Endodermal cell (in vitro differentiated cells): Measurements from ENCODE around the gene BLTP2. TPM values are rescaled to one million over a fixed set of nuclear protein-coding genes. Genes with fewer than 3 reads are reported as not detected.

Experiments
- DNase-seq: peaks from one replicate; pipeline ENCODE4 v3.0.0-alpha.2; 2017
- H3K27ac ChIP-seq: 2 replicates; pipeline ENCODE4 v1.5.1; 2013; ENCODE audit warnings: mild to moderate bottlenecking, low read depth, low read length, moderate library complexity
- H3K27me3 ChIP-seq: 2 replicates; pipeline ENCODE4 v1.6.1; 2013; ENCODE audit warnings: mild to moderate bottlenecking, low read length, moderate library complexity; ENCODE audit not compliant: insufficient read depth, control insufficient read depth, poor library complexity, severe bottlenecking
- H3K36me3 ChIP-seq: 2 replicates; pipeline ENCODE4 v1.7.0; 2013; ENCODE audit warnings: mild to moderate bottlenecking, low read length, moderate library complexity; ENCODE audit not compliant: control insufficient read depth, insufficient read depth
- H3K4me1 ChIP-seq: one replicate; pipeline ENCODE4 v1.7.0; 2013; ENCODE audit warnings: low read length; ENCODE audit not compliant: control insufficient read depth, insufficient read depth
- H3K4me3 ChIP-seq: 2 replicates; pipeline ENCODE4 v1.5.1; 2013; ENCODE audit warnings: mild to moderate bottlenecking, low read length, moderate library complexity
- H3K9ac ChIP-seq: 2 replicates; pipeline ENCODE4 v1.6.1; 2013; ENCODE audit warnings: mild to moderate bottlenecking, low read length, moderate library complexity; ENCODE audit not compliant: poor library complexity, severe bottlenecking; ENCODE audit errors: extremely low read depth
- H3K9me3 ChIP-seq: 2 replicates; pipeline ENCODE4 v1.6.1; 2013; ENCODE audit warnings: mild to moderate bottlenecking, low read length, moderate library complexity; ENCODE audit not compliant: control insufficient read depth
- H3K27ac Mint-ChIP-seq: 2 replicates; pipeline ENCODE4 v1.8.0; 2020; ENCODE audit warnings: mixed read lengths
- H3K27me3 Mint-ChIP-seq: 2 replicates; pipeline ENCODE4 v1.8.0; 2021; ENCODE audit warnings: mild to moderate bottlenecking, mixed read lengths; ENCODE audit not compliant: insufficient read depth
- H3K36me3 Mint-ChIP-seq: 2 replicates; pipeline ENCODE4 v1.8.0; 2020; ENCODE audit warnings: low read depth, mixed read lengths
- H3K4me1 Mint-ChIP-seq: 2 replicates; pipeline ENCODE4 v1.8.0; 2020; ENCODE audit warnings: mixed read lengths
- H3K4me3 Mint-ChIP-seq: 2 replicates; pipeline ENCODE4 v1.8.0; 2020; ENCODE audit warnings: mild to moderate bottlenecking, moderate library complexity, mixed read lengths
- H3K9me3 Mint-ChIP-seq: 2 replicates; pipeline ENCODE4 v1.8.0; 2020; ENCODE audit warnings: mild to moderate bottlenecking, mixed read lengths
- CTCF ChIP-seq: fragments of 200-600 bp; sonication (generic); conservative IDR thresholded peaks from 2 replicates; pipeline ENCODE4 v1.5.0; 2021; ENCODE audit warnings: antibody characterized with exemption, mild to moderate bottlenecking
- WGBS, 2 experiments: methylation state at CpG; one replicate each; pipeline versions ENCODE4 v1.1.5 to v1.1.7; 2013; ENCODE audit warnings: missing lambda C conversion rate in 2 of 2, mixed read lengths in 1 of 2; ENCODE audit not compliant: insufficient coverage in 1 of 2, insufficient read length in 1 of 2; 5-methylcytosine and 5-hydroxymethylcytosine counted together
- total RNA-seq, 2 donors: library from RNA; stranded (reverse); fragmentation: NEBNext Ultra II Directional in 1 of 2; extraction: Animal tissue kit (Norgen Biotek cat#: 25700) in 1 of 2; gene quantifications; 2 replicates in 1 of 2; 3 replicates in 1 of 2; pipeline ENCODE4 v1.2.1, GENCODE V29; 2021

Gene BLTP2
- total RNA-seq, 2 donors from 2014 or later = 132 to 144 TPM

GRCh38 chr17:28599311-28600184 is 45.4 kb downstream of the BLTP2 start:
- H3K4me1 Mint-ChIP-seq = peaks cover 14% of the 10 kb centered on the region
- H3K27me3 Mint-ChIP-seq = no peaks in the 10 kb centered on the region
- Histone ChIP-seq H3K9me3 (no peaks in the 10 kb centered on the region), H3K27ac (peak overlapping the region; percentile 24), H3K9ac (peak overlapping the region; percentile 90), H3K4me1 (no peaks in the 10 kb centered on the region), H3K36me3 (peaks cover 16% of the 10 kb centered on the region), H3K27me3 (no peaks in the 10 kb centered on the region), H3K4me3 (peak overlapping the region; percentile 93)
- H3K9me3 Mint-ChIP-seq = peaks cover 3% of the 10 kb centered on the region
- no peak for TF ChIP-seq CTCF
- H3K36me3 Mint-ChIP-seq = peaks cover 18% of the 10 kb centered on the region
- WGBS, 2 experiments = 34 to 50% methylated on average over 30 to 40 of the region's 40 CpGs
- peak overlapping the region; percentile 89 for H3K4me3 Mint-ChIP-seq
- peak overlapping the region; percentile 89 for H3K27ac Mint-ChIP-seq
- no peak for DNase-seq

GRCh38 chr17:28598799-28599310 is 46.1 kb downstream of the BLTP2 start, which contains the start of gene SPAG5:
Gene SPAG5 (minus strand): TSS chr17:28599025. CDS start chr17:28598946, 79 bp downstream.
- Histone ChIP-seq H3K9ac (peak within 1 kb of the TSS; percentile 90), H3K9me3 (no peaks in the 10 kb centered on the region), H3K4me3 (peak within 1 kb of the TSS; percentile 93), H3K27me3 (no peaks in the 10 kb centered on the region), H3K4me1 (no peaks in the 10 kb centered on the region), H3K36me3 (peaks cover 20% of the 10 kb centered on the region), H3K27ac (peak within 1 kb of the TSS; percentile 76)
- Mint-ChIP-seq H3K9me3 (peaks cover 3% of the 10 kb centered on the region), H3K36me3 (peaks cover 18% of the 10 kb centered on the region), H3K4me1 (peaks cover 14% of the 10 kb centered on the region), H3K4me3 (peak within 1 kb of the TSS; percentile 89), H3K27ac (peak within 1 kb of the TSS; percentile 99), H3K27me3 (no peaks in the 10 kb centered on the region)
- WGBS, 2 experiments = 0 to 2% methylated on average over 21 to 44 of the region's 44 CpGs
- no peak for TF ChIP-seq CTCF
- DNase-seq = peak; percentile 99

DNA sequence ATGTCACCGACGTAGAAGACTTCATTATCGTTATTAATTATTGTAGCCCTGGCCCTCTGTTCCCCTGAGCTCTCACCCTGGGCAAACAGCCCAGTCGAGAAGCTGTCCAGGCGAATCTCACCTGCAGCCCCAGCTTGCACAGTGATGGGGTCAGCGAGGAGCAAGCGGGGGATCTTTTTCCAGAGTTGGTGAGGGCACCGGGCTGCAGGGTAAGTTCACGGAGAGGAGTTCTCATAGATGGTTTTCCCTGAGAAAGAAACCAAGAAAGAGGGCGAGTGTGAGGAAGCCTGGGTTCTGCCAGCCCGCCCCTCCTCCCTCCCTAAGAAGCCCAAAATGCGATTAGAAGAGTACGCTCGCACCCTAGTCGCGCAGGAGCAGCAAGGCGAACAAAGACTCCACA is 46.6 kb downstream of the BLTP2 start:
- no peaks in the 10 kb centered on the region for H3K4me1 ChIP-seq
- Mint-ChIP-seq H3K27ac (peak overlapping the region; percentile 99), H3K4me3 (peak overlapping the region; percentile 89), H3K36me3 (peaks cover 15% of the 10 kb centered on the region), H3K27me3 (no peaks in the 10 kb centered on the region), H3K9me3 (no peaks in the 10 kb centered on the region), H3K4me1 (peaks cover 14% of the 10 kb centered on the region)
- peak overlapping the region; percentile 76 for H3K27ac ChIP-seq
- peaks cover 20% of the 10 kb centered on the region for H3K36me3 ChIP-seq
- peak overlapping the region; percentile 90 for H3K9ac ChIP-seq
- no peaks in the 10 kb centered on the region for H3K27me3 ChIP-seq
- peak overlapping the region; percentile 93 for H3K4me3 ChIP-seq
- no peak for DNase-seq
- WGBS, 2 experiments = 4 to 8% methylated on average over 10 to 16 of the region's 17 CpGs
- no peak for TF ChIP-seq CTCF
- no peaks in the 10 kb centered on the region for H3K9me3 ChIP-seq
